GM12878 (cell line): ENCODE measurements around the gene TRABD2B. TPM values are rescaled to one million over a fixed set of nuclear protein-coding genes. Genes with fewer than 3 reads are reported as not detected.

Source experiments
- ATAC-seq: fragments of 200-7000 bp; cut with Tn5 transposase; 3 replicates; pipeline ENCODE4 v1.9.1; 2020; ENCODE audit warnings: mild to moderate bottlenecking, moderate library complexity
- BruUV-seq: library from RNA; stranded (reverse); fragments of 400-500 nt; replicated peaks from 2 replicates; lab custom pipeline; 2021; lab: Mats Ljungman, UMichigan
- CTCF ChIA-PET: fragments of 300-600 bp; sonication (Branson Sonifier 250); formaldehyde crosslinking; extraction: SDS; loops from one replicate; lab custom pipeline; 2021; ENCODE audit warnings: inconsistent platforms; lab: Yijun Ruan, JAX
- POLR2A ChIA-PET: fragments of 350-600 bp; formaldehyde crosslinking; extraction: SDS; loops from one replicate; lab custom pipeline; 2021; ENCODE audit warnings: inconsistent platforms; lab: Charles Lee
- RAD21 ChIA-PET: fragments of 300-600 bp; sonication (Branson Sonifier 250); formaldehyde crosslinking; loops from one replicate; lab custom pipeline; 2023; ENCODE audit warnings: antibody characterized with exemption; ENCODE audit not compliant: unreplicated experiment; lab: Charles Lee
- SMC1A ChIA-PET: fragments of 300-600 bp; sonication (Branson Sonifier 250); formaldehyde crosslinking; loops from one replicate; lab custom pipeline; 2023; ENCODE audit not compliant: unreplicated experiment, uncharacterized antibody; lab: Charles Lee
- DNase-seq: peaks from one replicate; pipeline ENCODE4 v3.0.0-alpha.2; 2011; ENCODE audit warnings: low read depth, low spot score
- FAIRE-seq: peaks from 3 replicates; lab custom pipeline; 2011; peaks lifted over from hg19 to GRCh38; lab: Jason Lieb, UNC
- H2AFZ ChIP-seq: 2 replicates; pipeline ENCODE4 v1.6.0; 2011; ENCODE audit warnings: low read depth, low read length, control low read depth; ENCODE audit not compliant: control insufficient read depth
- H3K27ac ChIP-seq: 2 replicates; pipeline ENCODE4 v1.5.1; 2011; ENCODE audit warnings: control low read depth; ENCODE audit not compliant: control insufficient read depth, insufficient read depth
- H3K27me3 ChIP-seq, 2 experiments: replicated peaks in 1 of 2; 2 replicates each; pipeline versions ENCODE4 v1.6.0 to v1.6.1; 2011; ENCODE audit warnings: low read length in 1 of 2; ENCODE audit not compliant: control insufficient read depth in 2 of 2, insufficient read depth in 2 of 2
- H3K36me3 ChIP-seq, 2 experiments: 2 replicates each; pipeline ENCODE4 v1.5.1; 2011; ENCODE audit warnings: low read length in 1 of 2; ENCODE audit not compliant: control insufficient read depth in 2 of 2, insufficient read depth in 2 of 2
- H3K4me1 ChIP-seq: 2 replicates; pipeline ENCODE4 v1.6.1; 2011; ENCODE audit warnings: mild to moderate bottlenecking, low read length, moderate library complexity, mixed read lengths; ENCODE audit not compliant: control insufficient read depth, insufficient read depth
- H3K4me2 ChIP-seq: 2 replicates; pipeline ENCODE4 v1.6.0; 2011; ENCODE audit warnings: control low read depth; ENCODE audit not compliant: control insufficient read depth, insufficient read depth
- H3K4me3 ChIP-seq: fragments of 200-600 bp; sonication (generic); 2 replicates; pipeline ENCODE4 v1.5.1; 2016
- H3K79me2 ChIP-seq: 2 replicates; pipeline ENCODE4 v1.6.0; 2011; ENCODE audit warnings: low read length; ENCODE audit not compliant: control insufficient read depth, insufficient read depth
- H3K9ac ChIP-seq: 2 replicates; pipeline ENCODE4 v1.8.0; 2011; ENCODE audit warnings: low read length, control low read depth, mixed read lengths; ENCODE audit not compliant: control insufficient read depth, insufficient read depth
- H3K9me3 ChIP-seq: replicated peaks from 3 replicates; pipeline ENCODE4 v1.5.1; 2011; ENCODE audit warnings: mild to moderate bottlenecking, low read length; ENCODE audit not compliant: control insufficient read depth, insufficient read depth
- H4K20me1 ChIP-seq: 2 replicates; pipeline ENCODE4 v1.6.0; 2011; ENCODE audit not compliant: control insufficient read depth, insufficient read depth
- RAD21 ChIP-seq: IDR thresholded peaks from 2 replicates; pipeline ENCODE4 v1.6.1; 2011; ENCODE audit warnings: mild to moderate bottlenecking, low read depth, low read length, moderate library complexity; ENCODE audit not compliant: insufficient read depth
- RELB ChIP-seq: fragments of 450-650 bp; IDR thresholded peaks from 2 replicates; pipeline ENCODE4 v1.6.1; 2017; ENCODE audit warnings: low read depth, mild to moderate bottlenecking, moderate library complexity
- TAF1 ChIP-seq: IDR thresholded peaks from 2 replicates; pipeline ENCODE4 v1.6.1; 2011; ENCODE audit warnings: mild to moderate bottlenecking, low read depth, low read length, borderline replicate concordance
- ZSCAN29 ChIP-seq: fragments of 450-650 bp; IDR thresholded peaks from 2 replicates; pipeline ENCODE4 v1.6.1; 2017; ENCODE audit warnings: mild to moderate bottlenecking, moderate library complexity
- WGBS: methylation state at CpG from one replicate; pipeline ENCODE4 v1.1.6; 2016; ENCODE audit warnings: low lambda C conversion rate; ENCODE audit not compliant: insufficient replicate concordance, insufficient coverage; ENCODE audit errors: missing lambda C conversion rate; 5-methylcytosine and 5-hydroxymethylcytosine counted together
- in situ Hi-C: fragments of 300-500 bp; cut with MboI; formaldehyde crosslinking; loops from 9 replicates; pipeline ENCODE4 v1.14.3; 2018; ENCODE audit warnings: mixed read lengths
- intact Hi-C: fragments of 100-400 bp; cut with micrococcal nuclease; formaldehyde crosslinking; loops from one replicate; pipeline ENCODE4 v1.14.2; 2022; ENCODE audit not compliant: unreplicated experiment
- polyA plus RNA-seq, 11 experiments: library from polyadenylated mRNA; depleted of rRNA in 4 of 11; unstranded in 6 of 11; stranded (reverse) in 5 of 11; fragments of >200 nt; fragmentation: Nextera tagmentation in 4 of 11; fragmentation: Illumina TruSeq in 1 of 11; extraction: Ambion mirVana in 4 of 11; extraction: Trizol in 1 of 11; gene quantifications; 1 replicate in 1 of 11; 2 replicates in 10 of 11; pipeline versions ENCODE4 v1.2.1 to v1.2.3, GENCODE V29; 2011 to 2016; ENCODE audit warnings: inconsistent platforms in 2 of 11, missing spikeins in 2 of 11, low read depth in 1 of 11
- total RNA-seq, 4 experiments: library from RNA; depleted of rRNA in 3 of 4; stranded (reverse); fragments of >200 nt in 3 of 4; fragmentation: Illumina TruSeq in 1 of 4; extraction: Trizol in 1 of 4; gene quantifications; 2 replicates each; pipeline versions ENCODE4 v1.2.1 to v1.2.3, GENCODE V29; 2013 to 2021
- TF ChIP-seq, protein P1 (sequence below): IDR thresholded peaks from 2 replicates; pipeline ENCODE4 v1.6.1; 2012; ENCODE audit warnings: low read depth, low read length, improper control_type of control experiment

The TRABD2B gene
- total and polyA plus RNA-seq, 10 of the 15 experiments (the other 5 are each of a cell fraction or from before 2014, with no cell fraction given) = not detected

- TF ChIP-seq RELB (no peak), TAF1 (no peak), RAD21 (no peak)
- TF ChIP-seq, protein P1, sequence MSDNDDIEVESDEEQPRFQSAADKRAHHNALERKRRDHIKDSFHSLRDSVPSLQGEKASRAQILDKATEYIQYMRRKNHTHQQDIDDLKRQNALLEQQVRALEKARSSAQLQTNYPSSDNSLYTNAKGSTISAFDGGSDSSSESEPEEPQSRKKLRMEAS = no peak
These were observed 204.4 kb downstream of the TRABD2B start (continued) for GRCh38 chr1:47792779-47793178.

DNA sequence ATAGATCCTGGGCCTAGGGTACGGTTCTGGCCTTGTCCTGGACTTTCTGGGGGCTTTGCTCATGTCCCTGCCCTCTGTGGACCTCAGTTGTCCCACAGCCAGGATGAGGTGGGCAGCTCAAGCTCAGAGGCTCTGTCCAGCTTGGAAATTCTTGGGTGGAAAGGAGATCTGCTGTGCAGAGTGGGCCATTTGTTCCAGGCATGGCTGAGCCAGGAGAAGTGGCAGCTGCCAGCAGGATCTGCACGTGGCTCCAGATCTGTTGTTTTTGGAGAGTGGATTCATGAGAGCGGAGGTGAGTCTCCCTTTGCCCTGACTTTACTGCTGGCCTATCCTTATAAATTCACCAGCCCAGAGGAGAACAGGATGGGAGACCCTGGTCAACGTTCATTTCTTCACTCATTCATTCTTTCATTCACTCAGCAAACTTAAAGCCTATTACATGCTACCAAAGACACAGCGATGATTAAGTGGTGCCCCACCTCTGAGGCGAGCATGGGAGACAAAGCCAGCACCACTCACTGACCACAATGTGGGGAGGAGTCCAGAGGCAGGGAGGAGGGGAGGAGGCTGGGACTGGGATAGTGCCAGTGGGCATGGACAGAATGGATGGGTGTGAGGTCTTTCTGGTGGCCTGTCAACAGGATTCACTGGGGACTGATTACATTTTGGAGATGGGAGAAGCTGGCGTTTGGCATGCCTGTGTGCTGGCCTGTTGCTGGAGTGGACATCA, 205.1 kb downstream of the TRABD2B start:
- H3K27ac ChIP-seq = no peak overlapping the region

More for the DNA sequence above, 205.1 kb downstream of the TRABD2B start:
- POLR2A ChIA-PET = no interaction called here
- no peaks in the 10 kb centered on the region for H3K4me1 ChIP-seq
- ATAC-seq = no peak
- DNase-seq = no peak
- H3K79me2 ChIP-seq = no peaks in the 10 kb centered on the region
- no peaks in the 10 kb centered on the region; the same call in 1 of the 2 replicates for H4K20me1 ChIP-seq
- CTCF ChIA-PET = no interaction called here
- FAIRE-seq = no peak
- H3K9ac ChIP-seq = no peak overlapping the region
- TF ChIP-seq ZSCAN29 = no peak
- intact Hi-C loops (no loop called here), in situ Hi-C loops (no loop called here)
- no peak overlapping the region for H3K4me2 ChIP-seq
- 3% methylated on average over 7 of the region's 7 CpGs for WGBS
- no peak overlapping the region for H3K4me3 ChIP-seq
- RAD21 ChIA-PET = no interaction called here
- H3K36me3 ChIP-seq = no peaks in the 10 kb centered on the region
- H3K9me3 ChIP-seq = no peaks in the 10 kb centered on the region
- H2AFZ ChIP-seq = no peak overlapping the region
- no peaks in the 10 kb centered on the region; a peak in 1 of 4 replicates for H3K27me3 ChIP-seq
- no TSS peak for BruUV-seq
- SMC1A ChIA-PET = no interaction called here
